Measurements from ENCODE around the gene TMEM212.

TMEM212 gene

DNA sequence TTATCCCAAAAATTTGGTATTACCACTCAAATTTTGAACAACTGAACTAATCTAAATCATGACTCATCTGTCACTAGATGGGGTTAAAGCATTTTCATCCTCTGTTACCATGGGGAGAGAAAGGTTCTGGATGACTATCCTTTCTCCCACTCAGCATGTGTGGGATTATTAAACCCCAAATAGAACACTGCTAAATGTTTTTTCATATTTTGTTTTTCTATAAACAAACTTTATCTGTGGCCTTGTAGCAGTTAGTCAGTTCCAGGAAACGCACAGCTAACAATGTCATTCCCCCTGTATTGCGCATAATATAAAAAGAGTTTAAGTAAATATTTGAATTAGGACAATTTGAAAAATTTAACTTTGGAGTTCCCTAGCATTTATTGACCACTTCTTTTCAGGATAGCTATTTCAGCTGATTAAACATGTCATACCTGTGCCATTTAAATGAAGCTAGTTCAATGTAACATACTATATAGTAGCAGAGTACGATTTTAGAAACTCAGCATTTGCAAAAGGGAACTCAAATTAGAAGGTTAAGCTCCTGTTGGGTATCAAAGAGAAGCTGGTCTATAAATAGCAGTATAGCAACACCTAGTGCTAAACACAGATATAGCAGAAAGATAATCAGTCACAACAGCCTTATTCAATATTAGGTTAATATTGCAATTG is 9.2 kb upstream of the TMEM212 start:
- in situ Hi-C loops (cut with HindIII; ENCODE audit: low sequenced_read_pairs) = no loop called here

DNA sequence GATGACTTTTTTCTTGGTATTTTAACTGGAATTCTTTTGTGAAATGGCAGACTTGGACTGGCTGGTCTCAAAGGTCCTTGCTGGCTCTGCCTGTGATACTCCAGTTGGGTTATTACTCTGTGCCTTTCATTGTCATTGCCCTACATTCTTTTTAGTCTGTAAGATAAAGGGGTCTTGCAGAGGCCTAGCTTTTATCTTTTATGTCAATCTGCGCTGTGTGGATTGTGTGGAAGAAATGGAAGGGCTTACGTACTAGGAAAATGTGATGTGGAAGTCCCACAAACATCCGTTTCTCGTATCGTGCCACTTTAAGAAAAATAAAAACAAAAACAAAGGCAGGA is 8.7 kb upstream of the TMEM212 start:
- in situ Hi-C loops (cut with HindIII; ENCODE audit: low sequenced_read_pairs) = no loop called here

- in situ Hi-C loops (cut with HindIII; ENCODE audit: low sequenced_read_pairs) = no loop called here
Observed at GRCh38 chr3:171835116-171835515, 8.0 kb upstream of the TMEM212 start.

GRCh38 chr3:171835613-171836012 is 7.5 kb upstream of the TMEM212 start:
- in situ Hi-C loops (cut with HindIII; ENCODE audit: low sequenced_read_pairs) = no loop called here

- in situ Hi-C loops (cut with HindIII; ENCODE audit: low sequenced_read_pairs) = no loop called here
Observed at GRCh38 chr3:171836855-171837254, 6.3 kb upstream of the TMEM212 start.

DNA sequence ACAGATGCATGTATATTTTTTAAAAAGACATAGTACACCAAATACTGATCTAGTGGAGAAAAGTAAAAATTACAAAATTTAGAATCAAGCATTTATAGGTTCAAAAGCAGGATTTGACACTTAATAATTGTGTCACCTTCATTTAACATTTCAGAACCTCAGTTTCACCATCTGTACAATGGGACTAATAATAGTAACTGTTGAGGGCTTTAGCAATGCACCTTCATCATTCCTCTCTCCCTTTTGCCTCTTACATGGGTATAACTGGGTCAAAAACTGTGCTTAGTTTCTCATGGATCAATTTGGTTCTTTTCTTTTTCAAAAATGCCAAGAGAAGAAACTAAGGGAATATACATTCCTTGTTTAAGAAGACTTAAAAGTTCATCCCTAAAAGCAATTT is 5.5 kb upstream of the TMEM212 start:
- in situ Hi-C loops (cut with HindIII; ENCODE audit: low sequenced_read_pairs) = no loop called here

- in situ Hi-C loops (cut with HindIII; ENCODE audit: low sequenced_read_pairs) = no loop called here
Observed at GRCh38 chr3:171838218-171838720, 4.9 kb upstream of the TMEM212 start.

GRCh38 chr3:171839270-171839669 is 3.9 kb upstream of the TMEM212 start:
- in situ Hi-C loops (cut with HindIII; ENCODE audit: low sequenced_read_pairs) = no loop called here

DNA sequence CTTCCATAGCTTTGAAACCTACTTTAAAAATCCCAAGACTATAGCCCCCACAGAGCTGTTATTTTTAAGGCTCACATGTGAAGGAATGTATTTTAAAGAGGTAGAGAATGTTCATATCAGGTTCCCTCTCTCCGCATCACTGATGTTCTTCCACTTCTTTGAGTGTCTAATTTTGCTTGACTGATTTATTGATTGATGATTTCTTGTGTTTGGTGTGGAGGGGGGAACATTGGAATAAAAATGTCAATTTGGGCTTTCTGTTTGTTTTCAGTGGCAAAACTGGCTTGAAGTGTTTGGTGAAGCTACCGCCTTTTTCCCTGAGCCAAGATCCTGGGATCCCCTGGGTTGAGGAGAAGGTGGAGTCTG is 2.7 kb upstream of the TMEM212 start:
- in situ Hi-C loops (cut with HindIII; ENCODE audit: low sequenced_read_pairs) = no loop called here

- in situ Hi-C loops (cut with HindIII; ENCODE audit: low sequenced_read_pairs) = no loop called here
Observed at GRCh38 chr3:171840811-171841619, 2.1 kb upstream of the TMEM212 start.

DNA sequence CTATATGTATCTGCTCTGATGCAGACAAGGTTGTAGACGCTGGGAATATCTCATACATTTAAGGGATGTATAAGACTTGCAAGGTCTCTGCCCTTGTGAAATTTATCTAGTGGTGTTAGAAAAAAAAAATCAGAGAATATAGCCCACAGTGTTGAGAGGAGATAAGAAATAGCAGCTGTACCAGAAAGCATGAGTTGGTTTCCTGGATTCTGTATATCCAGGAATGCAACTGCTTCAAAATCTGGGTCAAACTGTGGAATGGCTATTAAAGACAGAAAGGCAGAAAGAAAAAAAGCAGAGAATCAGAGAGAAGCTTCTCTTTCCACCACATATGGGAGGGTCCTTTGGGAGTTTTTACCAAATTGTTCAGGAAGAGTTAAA is 1.5 kb upstream of the TMEM212 start:
- in situ Hi-C loops (cut with HindIII; ENCODE audit: low sequenced_read_pairs) = no loop called here

DNA sequence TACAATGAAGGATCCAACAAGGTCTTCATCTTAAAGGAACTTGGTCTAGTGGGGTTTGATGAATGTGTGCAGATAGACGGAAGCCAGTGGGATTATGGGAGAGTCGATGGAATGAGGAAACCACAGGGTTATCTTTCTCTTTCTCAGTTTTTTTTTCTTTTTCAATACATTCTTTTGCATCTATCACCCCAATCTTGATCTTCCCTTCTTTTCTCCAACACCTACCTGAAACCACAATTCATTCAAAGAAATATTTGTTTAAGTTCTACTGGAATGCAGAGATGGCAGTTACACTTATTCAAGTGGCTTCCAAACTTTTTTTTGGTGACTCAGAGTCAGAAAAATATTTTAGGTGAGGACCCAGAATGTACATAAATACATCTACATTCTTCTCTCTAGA is 1.7 kb downstream of the TMEM212 start:
- in situ Hi-C loops (cut with HindIII; ENCODE audit: low sequenced_read_pairs) = no loop called here

GRCh38 chr3:171845481-171846284 is 2.5 kb downstream of the TMEM212 start:
- in situ Hi-C loops (cut with HindIII; ENCODE audit: low sequenced_read_pairs) = no loop called here

DNA sequence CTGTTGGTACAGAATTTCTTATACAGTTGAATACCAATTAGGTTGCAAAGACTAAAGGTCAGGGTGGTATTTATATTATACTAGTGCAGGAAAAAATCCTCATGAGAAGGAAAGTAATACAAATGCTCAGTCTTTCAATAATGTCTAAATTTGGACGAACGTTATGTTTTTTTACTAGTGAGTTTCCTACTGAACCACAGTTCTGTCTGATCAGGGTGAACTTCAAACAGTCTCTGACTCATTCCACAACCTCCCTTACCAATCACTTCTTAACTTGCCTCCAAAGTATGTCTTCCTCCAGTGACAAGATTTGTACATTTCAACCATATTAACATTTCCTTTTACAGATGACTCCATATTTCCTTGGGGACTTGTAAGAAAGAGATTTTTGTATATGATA is 3.4 kb downstream of the TMEM212 start:
- in situ Hi-C loops (cut with HindIII; ENCODE audit: low sequenced_read_pairs) = no loop called here

GRCh38 chr3:171847133-171847532 is 4.0 kb downstream of the TMEM212 start:
- in situ Hi-C loops (cut with HindIII; ENCODE audit: low sequenced_read_pairs) = no loop called here

GRCh38 chr3:171847595-171848259 is 4.6 kb downstream of the TMEM212 start:
- in situ Hi-C loops (cut with HindIII; ENCODE audit: low sequenced_read_pairs) = no loop called here

GRCh38 chr3:171849617-171850319 is 6.6 kb downstream of the TMEM212 start:
- in situ Hi-C loops (cut with HindIII; ENCODE audit: low sequenced_read_pairs) = no loop called here

DNA sequence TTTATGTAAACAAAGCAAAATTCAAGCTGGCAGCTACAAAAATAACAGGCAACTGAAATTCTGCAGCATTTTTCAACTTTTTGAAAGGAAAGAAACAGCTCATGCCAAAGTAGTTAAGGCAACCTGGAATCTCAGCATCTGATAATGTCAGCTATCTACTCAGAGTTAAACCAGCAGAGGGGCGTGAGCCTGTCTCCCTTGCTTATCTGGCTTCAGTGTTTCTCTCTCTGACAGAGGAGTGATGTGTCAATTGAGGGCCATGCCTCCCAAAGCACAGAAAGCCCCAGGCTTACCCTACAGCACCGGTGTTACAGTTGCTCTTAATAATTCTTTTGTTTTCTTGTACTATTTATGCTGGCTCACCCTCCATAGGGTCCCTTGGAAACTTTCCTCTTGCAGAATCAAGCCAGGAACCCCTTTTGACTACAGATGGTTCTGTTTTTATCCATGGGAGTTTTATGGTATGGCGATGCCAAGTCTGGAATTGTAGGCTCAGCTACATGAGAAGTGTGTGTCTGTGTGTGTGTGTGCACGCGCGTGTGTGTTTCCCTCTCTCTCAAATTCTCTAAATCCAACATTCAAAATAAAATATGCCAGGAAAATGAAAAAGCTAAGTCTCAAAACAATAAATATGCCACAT is 7.3 kb downstream of the TMEM212 start:
- in situ Hi-C loops (cut with HindIII; ENCODE audit: low sequenced_read_pairs) = no loop called here

DNA sequence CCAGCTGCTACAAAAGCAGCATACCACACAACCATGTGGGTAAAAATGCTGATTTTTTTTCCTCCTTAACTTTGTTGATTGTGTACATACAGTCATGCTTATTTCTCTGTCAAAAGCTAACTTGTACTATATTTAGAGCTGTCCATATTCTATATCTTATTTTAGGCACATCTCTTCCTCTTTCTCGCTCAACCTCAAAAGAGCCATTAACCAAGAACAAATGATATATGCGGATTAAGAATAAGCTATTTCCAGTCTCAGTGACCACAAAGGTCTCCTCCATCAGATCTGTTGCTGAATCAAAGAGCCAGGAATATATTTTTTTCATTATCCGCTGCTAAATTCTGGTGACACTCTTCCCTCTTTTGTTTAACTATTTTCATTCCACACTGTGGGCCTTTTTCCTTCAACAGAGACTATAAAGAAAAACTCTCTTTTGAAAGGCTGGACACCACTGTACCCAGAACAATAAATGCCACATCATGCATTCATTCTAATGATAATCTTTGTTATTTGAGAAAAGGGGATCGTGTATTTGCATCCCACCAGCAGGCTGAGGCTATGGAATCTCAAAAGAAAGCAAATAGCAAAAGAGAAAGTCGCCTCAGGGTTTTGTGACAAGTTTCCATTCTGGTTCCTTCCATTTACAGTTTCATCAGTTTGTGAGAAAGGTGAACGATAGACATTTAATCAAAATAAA is 8.0 kb downstream of the TMEM212 start:
- in situ Hi-C loops (cut with HindIII; ENCODE audit: low sequenced_read_pairs) = no loop called here

Measured in endothelial cell of hepatic sinusoid (primary cell).